Bone marrow (tissue), 2 donors: ENCODE measurements around the gene XPNPEP2.
A peak's percentile ranks its signal among the peaks of the same experiment; 100 is the strongest.

Experiments used
- DNase-seq, 2 donors: peaks; one replicate each; lab custom pipeline; 2025; lab: John Stamatoyannopoulos, UW

XPNPEP2 gene, protein sequence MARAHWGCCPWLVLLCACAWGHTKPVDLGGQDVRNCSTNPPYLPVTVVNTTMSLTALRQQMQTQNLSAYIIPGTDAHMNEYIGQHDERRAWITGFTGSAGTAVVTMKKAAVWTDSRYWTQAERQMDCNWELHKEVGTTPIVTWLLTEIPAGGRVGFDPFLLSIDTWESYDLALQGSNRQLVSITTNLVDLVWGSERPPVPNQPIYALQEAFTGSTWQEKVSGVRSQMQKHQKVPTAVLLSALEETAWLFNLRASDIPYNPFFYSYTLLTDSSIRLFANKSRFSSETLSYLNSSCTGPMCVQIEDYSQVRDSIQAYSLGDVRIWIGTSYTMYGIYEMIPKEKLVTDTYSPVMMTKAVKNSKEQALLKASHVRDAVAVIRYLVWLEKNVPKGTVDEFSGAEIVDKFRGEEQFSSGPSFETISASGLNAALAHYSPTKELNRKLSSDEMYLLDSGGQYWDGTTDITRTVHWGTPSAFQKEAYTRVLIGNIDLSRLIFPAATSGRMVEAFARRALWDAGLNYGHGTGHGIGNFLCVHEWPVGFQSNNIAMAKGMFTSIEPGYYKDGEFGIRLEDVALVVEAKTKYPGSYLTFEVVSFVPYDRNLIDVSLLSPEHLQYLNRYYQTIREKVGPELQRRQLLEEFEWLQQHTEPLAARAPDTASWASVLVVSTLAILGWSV

DNA sequence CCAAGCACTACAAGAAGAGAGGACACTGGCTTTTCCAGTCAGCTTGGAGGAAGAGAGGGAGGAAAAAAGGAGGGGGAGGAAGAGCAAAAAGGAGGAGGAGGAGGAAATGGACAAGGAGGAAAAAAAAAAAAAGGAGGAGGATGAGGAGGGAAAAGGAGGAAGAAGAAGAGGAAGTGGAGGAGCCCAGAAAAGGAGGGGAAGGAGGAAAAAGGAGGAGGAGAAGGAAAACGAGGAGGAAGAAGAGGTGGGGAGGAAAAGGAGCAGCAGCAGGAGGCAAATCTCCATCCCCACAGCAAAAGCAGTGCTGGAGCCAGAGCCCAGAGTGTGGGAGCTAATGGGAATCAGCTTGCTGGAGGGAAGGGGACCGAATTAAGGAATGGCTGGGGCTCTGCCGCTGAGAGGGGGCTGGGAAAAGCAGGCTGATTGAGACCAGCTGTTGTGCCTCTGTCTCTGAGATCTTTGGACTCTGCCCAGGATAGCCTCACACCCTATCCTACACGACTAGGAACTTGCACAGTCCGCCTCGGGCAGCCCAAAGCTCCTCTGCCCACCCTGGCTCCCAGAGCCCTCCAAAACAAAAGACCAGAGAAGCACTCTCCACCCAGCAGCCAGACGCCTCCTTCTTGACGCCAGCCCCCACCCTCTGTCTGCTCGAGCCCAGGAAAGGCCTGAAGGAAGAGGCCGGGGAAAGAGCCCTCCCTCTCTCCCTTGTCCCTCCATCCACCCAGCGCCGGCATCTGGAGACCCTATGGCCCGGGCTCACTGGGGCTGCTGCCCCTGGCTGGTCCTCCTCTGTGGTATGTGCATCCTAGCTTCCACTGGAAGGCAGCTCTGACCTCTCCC lies at the start of gene XPNPEP2:
Gene XPNPEP2 (plus strand): TSS at position 514 of the 843 bp plus-strand sequence. CDS start 235 bp downstream, at position 749.
- no peak for DNase-seq

DNA sequence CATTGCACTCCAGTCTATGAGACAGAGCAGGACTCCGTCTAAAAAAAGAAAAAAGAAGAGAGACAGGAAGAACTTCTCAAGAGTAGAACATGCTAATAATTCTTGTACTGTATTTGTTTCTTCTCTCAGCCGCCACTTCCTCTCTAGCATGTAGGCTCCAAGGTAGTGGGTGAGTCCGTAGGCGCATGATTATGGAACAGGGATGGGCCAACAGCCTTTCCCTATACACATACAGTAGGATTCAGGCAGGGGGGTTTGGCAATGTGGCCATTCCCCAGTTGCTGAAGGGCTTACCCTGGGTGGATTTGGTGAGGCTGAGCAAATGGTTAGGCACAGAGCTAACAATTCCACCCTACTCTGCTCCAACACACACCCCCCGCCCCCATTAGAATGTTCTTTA lies 49.0 kb upstream of the XPNPEP2 start:
- DNase-seq: no peak

DNA sequence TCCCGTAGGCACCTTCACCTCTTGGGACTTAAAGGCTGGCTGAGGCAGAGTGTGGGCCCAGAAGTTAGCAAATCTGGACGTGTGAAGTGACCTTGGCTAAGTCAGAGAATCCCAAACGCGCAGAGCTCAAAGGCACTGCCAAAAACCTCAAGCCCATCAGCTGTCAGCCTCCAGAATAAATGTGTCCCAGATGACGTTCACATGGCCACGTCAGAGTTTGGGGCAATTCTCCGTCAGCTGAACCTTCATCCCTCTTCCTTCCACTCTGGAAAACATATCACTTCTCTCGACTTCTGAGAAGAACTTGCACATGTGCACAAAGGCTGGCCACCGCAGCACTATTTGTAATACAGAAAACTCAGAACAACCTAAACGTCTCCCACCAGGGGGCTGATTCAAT lies 48.3 kb upstream of the XPNPEP2 start:
- DNase-seq: no peak

DNA sequence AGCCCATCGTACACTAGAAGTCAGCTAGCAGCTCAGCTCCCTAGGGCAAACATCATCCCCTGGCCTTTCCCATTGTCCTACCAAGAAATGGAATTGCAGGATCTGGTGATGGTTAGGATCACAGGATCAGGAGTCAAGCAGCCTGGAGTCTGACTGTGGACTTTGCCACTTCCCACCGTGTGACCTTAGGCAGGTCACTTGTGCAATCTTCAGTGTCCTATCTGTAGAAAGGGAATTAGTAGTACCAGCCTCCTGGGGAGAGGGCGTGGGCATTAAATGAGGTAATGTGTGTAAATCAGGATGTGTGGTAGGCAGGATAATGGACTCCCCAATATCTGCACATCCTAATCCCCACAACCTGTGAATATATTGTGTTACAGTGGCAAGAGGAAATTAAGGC lies 45.4 kb upstream of the XPNPEP2 start:
- DNase-seq: no peak

DNA sequence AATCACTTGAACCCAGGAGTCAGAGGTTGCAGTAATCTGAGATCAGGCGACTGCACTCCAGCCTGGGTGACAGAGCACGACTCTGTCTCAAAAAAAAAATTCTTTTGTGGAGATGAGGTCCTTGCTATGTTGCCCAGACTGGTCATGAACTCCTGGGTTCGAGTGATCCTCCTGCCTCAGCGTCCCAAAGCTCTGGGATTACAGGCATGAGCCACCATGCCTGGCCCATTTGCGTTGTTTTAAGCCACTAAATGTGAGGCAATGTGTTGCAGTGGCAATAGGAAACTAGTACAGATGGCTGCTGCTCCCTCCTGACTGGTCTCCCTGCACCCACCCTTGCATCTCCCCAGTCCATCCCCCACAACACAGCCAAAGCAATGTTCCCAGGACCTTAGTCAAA lies 44.0 kb upstream of the XPNPEP2 start:
- DNase-seq: no peak

DNA sequence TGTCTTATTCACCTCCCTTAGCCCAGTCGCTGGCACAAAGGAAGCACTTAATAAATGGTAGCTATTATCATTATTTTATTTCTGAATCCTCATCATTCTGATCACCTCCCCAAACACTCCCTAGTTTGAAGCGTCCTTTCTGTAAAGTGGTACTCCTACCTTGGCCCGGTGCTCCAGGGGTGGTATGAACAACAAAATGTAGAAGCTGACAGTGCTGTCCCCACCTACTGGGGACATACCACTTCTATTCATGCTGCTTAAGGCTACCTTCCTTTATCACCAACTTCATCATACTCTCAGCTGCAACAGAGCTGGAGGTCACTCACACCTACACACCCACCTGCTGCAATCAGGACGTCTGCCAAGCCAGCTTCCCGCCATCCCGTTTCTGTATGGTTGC lies 43.2 kb upstream of the XPNPEP2 start:
- no peak for DNase-seq

DNA sequence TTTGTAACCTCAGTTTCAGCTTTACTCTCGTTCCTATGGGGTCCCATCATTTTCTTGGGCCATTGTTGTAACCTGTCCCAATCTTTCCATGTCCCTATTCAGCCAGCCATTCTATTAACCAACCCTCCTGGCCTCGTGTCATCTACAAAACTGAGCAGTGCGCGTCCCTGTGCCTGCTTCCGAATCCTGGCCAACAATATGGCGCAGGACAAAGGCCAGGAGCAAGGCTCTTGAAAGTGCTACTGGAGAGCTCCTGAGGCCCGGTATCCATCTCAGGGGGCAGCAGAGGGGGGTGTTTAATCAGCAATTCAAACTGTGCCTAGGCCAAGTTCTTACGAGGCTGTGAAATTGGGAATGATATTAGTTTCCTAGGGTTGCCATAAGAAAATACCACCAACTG lies 42.8 kb upstream of the XPNPEP2 start:
- DNase-seq: no peak

DNA sequence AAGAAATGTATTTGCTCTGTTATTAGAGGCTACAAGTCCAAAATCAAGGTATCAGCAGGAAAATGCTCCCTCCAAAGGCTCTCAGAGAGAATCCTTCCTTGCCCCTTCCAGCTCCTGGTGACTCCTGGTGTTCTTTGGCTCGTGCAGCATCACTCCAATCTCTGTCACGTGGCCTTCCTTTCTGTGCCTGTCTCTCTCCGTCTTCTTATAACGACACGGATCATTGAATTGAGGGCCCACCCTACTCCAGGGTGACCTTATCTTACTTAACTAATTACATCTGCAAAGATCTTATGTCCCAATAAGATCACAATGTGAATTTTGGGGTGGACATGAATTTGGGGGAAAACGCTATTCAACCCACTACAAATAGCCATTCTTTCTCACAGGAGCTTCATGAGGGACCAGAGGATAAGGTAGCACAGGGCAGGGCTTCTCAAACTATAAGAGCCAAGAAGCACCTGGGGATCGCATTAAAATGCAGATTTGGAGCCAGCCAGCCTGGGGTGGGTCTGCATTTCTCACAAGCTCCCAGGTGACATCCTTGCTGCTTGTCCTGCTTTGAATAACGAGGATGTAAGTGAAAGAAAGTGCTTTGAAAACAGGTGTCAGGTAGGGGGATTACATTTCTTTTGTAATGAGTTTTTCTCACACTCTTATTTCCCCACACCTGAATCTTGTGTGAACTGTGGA lies 42.2 kb upstream of the XPNPEP2 start:
- no peak for DNase-seq

DNA sequence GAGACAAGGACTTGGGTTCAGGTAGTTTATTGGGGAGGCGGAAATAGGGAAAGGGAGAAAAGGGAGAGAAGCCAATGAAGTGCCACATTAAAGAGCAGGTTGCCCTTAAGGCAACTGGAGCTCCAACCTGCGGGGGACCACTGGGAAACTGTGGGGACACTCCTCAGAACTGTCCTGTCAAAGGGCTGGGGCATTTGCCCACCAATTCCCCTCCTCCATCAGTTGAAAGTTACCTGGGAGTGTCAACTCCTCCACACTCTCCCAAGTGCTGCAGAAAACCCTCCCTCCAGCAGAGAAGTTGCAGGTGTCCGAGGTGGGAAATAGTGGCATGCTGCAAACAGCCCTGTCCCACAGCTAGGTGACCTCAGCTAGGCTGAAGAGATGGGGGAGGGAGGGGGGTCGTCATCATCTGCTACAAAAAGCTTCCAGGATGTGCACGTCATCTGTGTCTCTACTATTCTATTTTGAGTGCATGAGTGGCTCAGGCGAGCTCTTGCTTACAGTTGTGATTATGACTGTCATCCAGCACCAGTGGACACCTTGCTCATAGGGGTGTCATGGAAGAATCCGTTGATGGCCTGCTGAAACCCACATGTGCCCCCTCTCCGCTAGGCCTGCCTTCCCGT lies 41.5 kb upstream of the XPNPEP2 start:
- no peak for DNase-seq

DNA sequence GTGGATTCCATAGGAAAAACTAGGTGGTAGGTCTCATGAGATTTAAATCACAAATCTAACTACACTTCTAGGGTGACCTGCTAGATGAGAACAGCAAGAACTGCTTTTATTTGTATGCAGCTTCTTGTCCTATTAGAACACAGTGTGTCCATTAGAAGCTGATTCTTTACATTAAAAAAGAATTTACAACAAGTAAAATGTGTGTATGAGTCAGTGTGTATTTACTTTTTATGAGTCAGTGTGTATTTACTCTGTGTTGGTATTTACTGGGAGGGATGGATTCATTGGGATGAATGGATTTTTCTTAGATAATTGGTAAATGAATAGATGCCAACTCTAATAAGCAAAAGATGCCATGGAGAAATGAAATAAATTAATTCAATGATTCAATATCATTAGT lies 40.6 kb upstream of the XPNPEP2 start:
- DNase-seq: no peak

DNA sequence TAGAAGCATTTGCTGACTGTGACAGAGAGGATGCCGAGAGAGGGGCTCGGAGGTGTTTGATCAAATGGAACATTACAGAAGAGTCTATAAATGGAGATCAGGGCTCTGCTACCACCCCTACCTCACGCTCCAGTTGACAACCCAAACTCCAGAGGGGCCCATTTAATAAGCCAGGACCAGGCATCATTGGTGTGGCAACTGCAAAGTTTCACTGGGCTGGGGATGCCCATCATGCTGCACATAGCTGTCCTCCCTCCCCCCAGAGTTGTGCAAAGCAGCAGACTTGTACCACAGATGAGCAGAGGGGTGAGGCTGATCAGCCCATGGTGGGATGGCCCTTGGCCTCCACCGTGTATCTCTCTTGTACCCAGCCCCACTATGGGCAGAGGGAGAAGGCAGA lies 38.2 kb upstream of the XPNPEP2 start:
- DNase-seq: no peak

DNA sequence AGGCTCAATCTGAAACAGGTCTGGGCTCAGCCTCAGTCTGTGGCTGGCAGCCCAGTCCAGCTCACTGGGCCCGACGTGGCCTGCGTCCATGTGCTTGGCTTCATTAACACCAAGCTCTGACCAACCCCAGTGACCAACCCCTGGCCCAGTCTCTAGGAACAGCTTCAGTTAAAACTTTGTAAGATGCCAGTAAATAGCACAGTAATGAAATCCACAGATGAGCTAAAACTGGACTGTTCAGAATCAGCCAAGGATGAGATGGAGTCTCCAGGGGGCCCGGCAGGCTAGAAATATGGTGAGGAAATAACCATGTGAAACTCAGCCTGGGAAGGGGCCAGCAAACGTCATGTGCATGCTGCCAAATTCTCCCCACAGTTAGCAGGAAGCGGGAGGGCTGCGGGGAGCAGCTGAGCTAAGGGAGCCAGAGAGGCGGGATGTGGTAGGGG lies 37.1 kb upstream of the XPNPEP2 start:
- DNase-seq: no peak

DNA sequence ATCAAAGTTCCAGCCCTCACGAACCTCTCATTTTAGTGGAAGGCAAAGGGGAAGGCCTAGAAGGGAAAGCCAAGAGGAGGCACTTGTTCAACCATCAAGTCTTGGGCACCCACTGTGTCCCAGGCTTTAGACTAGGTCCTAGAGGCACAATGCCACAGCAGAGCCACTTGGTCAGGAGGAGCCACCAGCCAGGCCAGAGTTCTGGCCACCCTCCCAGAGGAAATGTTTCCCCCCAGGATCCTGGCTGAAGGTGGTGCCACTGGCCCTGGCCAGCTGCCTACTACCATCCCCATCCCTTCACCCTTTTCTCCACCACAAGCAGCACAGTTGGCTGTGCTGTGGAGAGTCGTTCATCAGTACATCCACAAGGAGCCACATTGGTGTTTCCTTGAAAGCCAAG lies 34.3 kb upstream of the XPNPEP2 start:
- no peak for DNase-seq

DNA sequence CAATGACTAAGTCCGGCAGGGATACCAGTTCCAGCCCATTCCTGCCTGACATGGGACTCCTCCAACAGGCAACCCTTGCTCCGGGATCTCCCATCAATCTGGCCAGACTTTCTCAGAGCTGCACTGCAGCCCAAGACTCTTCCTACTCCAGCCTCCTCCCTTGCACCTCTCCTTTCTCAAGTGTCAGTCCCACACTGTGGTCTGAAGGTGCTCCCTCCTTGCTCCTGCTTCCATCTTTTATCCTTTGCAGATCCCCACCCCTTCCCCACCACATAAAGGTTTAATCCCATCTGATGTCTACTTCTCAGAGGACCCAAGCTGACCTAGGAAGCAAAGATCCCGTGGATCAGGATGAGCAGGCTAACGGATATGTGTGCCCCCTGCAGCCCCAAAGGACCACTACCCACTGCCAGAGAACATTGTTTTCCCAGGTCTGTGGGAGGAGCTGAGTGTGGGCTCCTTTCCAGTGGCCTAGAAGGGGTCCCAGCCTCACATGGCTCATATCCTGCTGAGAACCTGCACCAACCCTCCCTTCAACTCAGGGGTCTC lies 33.3 kb upstream of the XPNPEP2 start:
- DNase-seq: no peak

DNA sequence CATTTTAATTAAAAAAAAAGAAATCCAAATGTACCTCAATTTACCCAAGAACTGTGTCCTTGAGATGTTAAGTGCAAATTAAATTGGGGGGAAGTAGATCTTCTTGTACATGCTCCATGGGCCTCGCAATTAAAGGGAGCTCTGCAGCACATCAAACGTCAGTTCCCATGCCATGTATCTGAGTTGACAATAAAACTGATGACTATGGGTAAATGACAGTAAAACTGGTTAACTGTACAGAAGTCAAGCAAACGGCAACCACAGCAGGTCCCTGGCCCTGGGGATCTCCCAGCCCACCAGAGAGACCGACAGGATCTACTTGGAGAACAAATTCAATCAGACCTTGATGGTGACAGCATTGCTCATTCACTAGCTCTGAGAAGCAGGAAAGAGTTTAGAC lies 32.8 kb upstream of the XPNPEP2 start:
- no peak for DNase-seq

DNA sequence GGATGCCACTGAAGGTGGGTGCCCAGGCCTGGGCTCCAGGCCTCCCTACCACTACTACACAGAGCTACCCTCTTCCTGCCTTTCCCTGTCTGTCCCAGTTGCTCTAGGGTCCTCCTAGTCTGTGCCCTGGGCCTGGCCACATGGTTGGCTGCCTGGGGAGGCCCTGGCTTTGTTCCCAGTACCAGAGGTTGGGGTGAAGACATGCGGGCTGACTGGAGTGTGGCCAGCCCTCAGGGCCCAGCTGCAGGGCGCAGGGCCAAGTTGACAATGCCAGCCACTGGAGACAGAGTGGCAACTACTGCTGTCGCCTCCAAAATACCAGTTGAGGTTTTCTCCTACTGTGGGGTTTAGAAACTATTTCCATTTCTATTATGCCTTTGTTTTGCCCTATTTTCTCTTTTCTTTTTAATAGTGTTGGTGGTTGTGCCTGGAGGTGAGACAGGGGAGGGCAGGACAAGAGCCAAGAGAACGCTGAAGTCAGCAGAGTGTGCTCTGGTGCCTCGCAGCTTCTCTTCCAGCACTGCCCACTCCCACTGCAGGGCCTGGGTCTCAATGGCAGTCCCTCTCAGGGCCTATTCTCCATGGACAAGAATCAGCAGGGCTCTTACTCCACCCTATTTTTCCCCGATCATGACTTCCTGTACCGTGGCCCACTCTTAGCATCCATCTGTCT lies 32.2 kb upstream of the XPNPEP2 start:
- peak in 1 of 2 donors; percentile 39 for DNase-seq

DNA sequence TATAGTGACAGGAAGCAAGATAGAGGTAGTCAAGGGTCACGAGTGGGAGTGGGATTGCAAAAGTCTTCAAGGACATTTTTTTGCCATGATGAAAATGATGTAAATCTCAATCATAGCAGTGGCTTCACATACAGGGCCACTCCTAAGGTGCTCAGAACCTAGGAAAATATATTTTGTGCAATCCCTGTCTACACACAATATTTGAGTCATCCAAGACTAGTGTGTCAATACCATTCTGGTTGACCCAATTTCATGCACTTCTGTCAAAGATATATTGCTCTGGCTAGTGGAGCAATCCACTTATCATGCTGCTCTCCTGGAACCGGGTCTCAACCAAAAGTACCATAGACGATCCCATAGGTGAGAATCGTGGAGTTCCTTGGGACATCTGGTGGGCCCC lies 24.2 kb upstream of the XPNPEP2 start:
- DNase-seq: no peak

DNA sequence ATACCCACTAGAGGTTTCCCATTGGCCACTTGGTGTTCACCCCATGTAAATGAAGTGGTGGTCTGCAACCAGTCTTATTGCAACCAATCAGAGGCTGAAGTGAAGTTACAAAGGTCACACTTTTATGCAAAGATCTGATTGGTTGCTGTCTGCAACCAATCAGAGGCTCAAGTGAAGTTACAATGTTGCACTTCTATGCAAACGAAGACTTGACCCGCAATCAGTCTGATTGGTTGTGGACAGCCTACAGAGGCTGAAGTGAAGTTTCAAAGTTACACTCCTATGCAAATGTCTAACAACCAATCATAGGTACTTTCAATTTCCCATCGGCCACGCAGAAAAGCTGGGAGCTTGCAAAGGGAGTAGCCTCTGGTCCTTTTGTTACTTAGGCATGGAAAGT lies 22.3 kb upstream of the XPNPEP2 start:
- DNase-seq: no peak

DNA sequence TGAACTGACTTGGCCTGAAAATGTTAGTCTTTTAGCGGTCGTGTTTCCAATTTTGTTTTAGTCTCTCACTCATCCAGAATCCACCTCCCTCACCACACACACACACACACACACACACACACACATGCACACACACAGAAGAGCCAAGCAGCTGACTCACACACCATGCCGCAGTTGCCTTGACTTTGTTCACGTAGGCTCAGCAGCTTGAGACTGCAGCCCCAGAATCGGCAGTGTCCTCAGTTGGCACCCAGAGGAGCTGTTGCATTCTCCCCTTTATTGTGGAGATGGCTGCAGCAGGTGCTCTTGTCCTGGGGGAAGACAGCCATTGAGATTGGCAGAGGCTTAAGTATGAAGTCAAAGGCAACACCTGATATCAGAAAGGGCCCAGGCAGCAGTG lies 20.9 kb upstream of the XPNPEP2 start:
- no peak for DNase-seq

DNA sequence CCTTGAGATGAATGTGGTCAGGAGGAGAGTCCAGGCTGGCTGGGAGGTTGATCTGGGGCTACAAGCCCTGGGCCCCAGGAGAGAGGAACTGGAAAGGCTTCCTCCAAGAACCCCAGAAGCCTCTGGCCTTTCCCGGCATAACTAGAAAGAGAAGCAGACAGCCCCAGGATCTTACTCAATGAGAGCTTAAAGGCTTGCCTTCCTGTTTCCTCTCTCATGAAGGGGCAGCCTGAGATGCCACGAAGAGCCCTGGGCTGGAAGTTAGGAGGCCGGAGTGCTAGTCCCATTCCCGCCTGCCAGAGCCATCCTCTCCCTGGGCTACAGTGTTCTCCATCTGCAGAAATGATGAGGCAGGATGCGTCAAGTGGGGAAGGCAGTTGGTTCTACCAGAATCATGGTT lies 20.1 kb upstream of the XPNPEP2 start:
- DNase-seq: no peak

DNA sequence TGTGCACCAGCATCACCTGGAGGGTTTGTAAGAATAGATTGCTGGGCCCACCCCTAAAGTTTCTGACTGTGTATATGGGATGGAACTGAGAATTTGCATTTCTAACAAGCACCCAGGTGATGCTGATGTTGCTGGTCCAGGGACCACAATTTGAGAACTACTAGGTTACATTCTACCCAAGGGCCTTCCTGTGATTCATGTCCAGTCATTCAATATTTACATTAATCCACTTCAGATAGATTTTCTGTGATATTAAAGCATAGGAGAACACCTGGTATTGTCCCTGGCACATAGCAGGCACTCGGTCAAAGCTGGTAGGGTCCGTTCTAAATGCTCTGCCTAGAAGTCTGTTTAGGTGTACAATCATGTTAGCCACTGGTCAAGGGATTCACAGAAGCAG lies 19.5 kb upstream of the XPNPEP2 start:
- no peak for DNase-seq
